Bone marrow (tissue), 2 donors: ENCODE results near the gene ZMPSTE24.

Source experiments
- DNase-seq, 2 donors: peaks; one replicate each; lab custom pipeline; 2025; lab: John Stamatoyannopoulos, UW

The ZMPSTE24 gene

GRCh38 chr1:40264354-40264781, 6.3 kb downstream of the ZMPSTE24 start:
- DNase-seq, result no peak

DNA sequence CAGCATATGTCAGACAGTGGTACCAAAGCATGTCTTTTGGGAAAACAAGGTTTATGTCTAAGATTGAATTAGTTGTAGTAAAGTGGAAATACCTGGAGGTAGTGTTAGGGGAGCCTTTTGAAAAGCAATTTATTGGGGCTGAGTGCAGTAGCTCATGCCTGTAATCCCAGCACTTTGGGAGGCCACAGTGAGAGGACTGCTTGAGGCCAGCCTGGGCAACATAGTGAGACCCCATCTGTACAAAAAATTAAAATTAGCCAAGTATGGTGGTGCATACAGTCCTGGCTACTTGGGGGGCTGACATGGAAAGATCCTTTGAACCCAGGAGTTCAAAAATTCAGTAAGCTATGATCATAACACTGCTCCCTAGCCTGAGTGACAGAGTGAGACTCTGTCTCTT, 7.3 kb downstream of the ZMPSTE24 start:
- no peak for DNase-seq

- DNase-seq, result no peak
These were observed 7.9 kb downstream of the ZMPSTE24 start for GRCh38 chr1:40265919-40266318.

DNA sequence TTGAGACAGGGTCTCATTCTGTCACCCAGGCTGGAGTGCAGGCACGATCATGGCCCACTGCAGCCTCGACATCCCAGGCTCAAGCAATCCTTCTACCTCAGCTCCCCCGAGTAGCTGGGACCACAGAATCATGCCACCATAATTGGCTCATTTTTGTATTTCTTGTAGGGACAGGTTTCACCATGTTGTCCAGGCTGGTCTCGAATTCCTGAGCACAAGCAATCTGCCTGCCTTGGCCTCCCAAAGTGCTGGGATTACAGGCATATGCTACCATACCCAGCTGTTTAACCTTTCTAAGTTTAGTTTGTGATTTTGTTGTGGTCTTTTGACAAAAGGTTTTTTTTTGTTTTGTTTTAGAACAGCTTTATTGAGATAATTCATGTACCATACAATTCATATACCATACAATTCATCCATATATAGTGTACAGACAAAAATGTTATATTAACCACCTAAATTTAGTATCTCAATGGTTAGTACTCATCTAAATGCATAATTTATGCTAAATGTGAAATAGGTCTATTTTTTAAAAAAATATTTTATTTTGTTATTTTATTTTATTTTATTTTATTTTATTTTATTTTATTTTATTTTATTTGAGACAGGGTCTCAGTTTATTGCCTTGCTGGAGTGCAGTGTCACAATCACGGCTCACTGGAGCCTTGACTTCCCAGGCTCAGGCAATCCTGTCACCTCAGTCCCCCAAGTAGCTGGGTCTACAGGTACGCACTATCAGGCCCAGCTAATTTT, 8.9 kb downstream of the ZMPSTE24 start:
- no peak for DNase-seq

GRCh38 chr1:40267767-40268187, 9.7 kb downstream of the ZMPSTE24 start:
- no peak for DNase-seq

GRCh38 chr1:40268211-40268610, 10.2 kb downstream of the ZMPSTE24 start:
- DNase-seq, result no peak

GRCh38 chr1:40270152-40270834, 12.3 kb downstream of the ZMPSTE24 start:
- no peak for DNase-seq

- DNase-seq, result no peak
These were observed 14.7 kb downstream of the ZMPSTE24 start for GRCh38 chr1:40272653-40273213.

DNA sequence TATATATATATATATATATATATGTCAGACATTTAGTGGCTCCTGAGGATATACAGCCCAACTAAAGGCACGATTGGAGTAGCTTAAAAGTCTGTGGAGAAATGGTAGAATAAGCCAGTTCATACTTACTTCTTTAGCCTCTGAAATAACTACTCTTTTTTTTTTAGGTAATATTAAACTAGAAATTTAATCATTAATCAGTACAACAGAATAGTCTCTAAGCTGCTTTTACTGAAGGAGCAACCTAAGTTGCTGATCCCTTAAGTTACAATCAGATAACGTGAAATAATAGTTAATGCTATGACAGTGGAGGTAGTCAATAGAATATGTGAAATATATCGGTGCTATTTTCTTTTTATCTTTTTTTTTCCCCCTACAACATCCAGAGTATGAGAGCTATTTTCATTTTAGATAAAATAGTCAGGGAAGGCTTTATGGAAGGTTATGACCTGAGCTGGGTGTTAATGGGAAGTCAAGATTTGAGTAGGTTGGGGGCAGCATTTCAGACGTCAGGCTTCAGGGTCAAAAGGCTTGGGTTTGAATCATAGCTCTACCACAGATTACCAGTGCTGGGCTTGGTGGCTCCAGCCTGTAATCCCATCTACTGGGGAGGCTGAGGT, 15.6 kb downstream of the ZMPSTE24 start:
- no peak for DNase-seq

- DNase-seq, result no peak
These were observed 16.3 kb downstream of the ZMPSTE24 start for GRCh38 chr1:40274331-40274730.

- no peak for DNase-seq
These were observed 18.1 kb downstream of the ZMPSTE24 start for GRCh38 chr1:40276122-40276521.

GRCh38 chr1:40281853-40282252, 23.8 kb downstream of the ZMPSTE24 start:
- DNase-seq, result no peak

DNA sequence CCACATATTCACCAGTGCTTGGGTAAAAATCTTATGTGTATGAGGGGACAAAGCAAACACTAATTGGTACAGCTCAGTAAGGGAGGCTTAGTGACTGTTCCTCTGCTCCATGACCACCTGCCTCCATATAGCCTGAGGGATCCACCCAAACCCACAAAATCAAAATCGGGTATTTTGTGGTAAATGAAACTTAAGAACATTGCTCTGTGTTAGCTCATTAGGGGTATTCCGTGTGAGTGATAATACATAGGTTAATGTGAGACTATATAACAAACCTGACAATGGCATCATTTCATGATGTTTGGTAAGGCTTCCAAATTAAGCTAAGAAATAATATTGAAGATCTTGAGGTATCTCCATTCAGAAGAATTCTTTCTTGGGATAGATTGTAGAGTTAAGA, 33.3 kb downstream of the ZMPSTE24 start:
- no peak for DNase-seq

DNA sequence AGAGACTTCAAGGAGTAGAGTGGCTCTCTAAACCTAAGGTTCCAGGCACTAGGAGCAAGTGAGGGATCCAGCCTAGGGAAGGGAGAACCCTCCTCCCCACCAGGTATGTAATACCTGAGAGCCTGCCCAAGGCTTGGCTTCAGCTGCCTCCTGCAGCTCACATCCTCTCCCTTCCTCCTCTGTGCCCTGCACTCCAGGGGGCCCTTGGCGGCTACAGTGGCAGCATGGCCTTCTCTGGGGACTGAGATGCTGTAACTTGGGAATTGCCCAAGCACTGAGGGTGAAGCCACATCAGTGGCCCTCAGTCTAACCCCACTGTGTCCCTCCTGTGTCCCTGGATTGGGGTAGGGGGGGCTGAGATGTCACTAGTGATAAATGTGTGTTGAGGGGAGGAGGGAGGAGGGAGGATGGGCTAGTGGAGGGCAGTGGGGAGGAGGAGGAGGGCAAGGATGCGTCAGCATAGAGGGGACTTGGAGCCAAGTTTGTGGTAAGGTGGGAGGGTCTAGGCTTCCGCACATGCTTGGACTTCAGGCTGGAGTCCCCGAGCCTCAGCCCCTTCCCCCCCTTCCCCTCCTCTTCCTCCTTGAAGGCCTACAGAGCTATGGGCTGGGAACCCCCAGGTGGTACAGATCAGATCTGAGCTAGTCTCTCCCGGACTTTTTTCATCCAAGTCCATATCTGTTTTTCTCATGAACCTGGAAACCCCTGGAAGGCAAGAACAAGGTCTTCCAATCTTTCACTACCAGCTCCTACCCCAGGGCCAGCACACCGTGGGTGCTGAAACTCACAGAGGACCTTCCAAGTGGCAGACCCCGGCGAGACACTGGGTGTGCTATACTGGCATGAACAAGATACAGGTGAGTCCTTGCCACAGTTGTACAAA, 41.6 kb downstream of the ZMPSTE24 start:
- DNase-seq, result no peak

GRCh38 chr1:40300249-40300567, 42.2 kb downstream of the ZMPSTE24 start:
- no peak for DNase-seq

GRCh38 chr1:40300651-40301050, 42.6 kb downstream of the ZMPSTE24 start:
- no peak for DNase-seq

GRCh38 chr1:40301066-40301465, 43.0 kb downstream of the ZMPSTE24 start:
- no peak for DNase-seq

DNA sequence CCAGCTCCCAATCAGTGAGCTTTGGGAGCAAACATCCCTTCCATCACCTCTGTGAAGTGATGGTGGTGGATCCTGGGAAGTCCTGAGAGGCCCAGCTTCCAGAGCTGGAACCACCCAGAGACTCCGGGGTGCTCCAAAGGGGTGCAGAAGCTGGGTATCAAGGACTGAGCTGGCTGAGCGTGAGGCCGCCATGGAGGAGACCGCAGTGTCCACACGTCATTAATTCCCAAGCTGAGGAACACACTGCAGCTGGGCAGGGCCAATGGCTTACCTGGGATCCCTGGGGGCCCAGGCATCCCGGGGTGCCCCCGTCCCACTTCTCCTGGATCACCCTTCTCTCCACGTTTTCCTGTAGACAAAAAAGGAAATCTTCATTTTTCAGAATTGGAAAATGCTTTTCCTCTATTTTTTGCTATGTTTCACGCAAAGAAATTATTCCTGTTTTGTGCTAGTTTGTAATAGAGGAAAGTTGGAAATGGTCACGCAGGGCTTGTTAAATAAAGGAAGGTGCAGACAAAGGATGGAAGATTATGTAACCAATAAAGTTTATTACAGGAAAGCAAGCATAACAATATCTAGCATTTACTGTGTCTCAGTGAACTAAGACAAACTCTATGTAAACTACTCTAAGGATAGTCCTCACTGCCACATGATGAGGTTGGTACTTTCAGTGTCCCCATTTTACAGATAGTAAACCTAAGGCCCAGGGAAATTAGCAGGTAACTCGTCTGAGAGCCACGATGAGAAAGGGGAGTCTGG, 43.7 kb downstream of the ZMPSTE24 start:
- no peak for DNase-seq

DNA sequence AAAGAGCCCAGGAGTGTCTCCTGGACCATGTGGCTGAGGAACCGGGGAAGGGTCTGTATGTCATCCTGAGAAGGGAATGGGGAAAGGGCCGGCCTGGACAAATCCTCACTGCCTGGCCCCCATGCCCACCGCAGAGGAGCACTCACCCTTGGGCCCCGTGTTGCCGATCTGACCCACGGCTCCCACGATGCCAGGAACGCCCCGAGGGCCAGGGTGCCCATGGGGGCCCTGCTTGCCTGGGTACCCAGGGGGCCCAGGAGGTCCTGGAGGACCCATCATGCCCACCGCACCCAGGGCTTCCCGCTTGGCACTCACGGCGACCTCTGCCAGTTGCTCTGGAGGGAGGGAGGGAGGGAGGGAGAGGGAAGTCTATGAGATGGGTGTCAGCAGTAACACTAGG, 44.4 kb downstream of the ZMPSTE24 start:
- no peak for DNase-seq

GRCh38 chr1:40303051-40303771, 45.2 kb downstream of the ZMPSTE24 start:
- DNase-seq, result no peak

DNA sequence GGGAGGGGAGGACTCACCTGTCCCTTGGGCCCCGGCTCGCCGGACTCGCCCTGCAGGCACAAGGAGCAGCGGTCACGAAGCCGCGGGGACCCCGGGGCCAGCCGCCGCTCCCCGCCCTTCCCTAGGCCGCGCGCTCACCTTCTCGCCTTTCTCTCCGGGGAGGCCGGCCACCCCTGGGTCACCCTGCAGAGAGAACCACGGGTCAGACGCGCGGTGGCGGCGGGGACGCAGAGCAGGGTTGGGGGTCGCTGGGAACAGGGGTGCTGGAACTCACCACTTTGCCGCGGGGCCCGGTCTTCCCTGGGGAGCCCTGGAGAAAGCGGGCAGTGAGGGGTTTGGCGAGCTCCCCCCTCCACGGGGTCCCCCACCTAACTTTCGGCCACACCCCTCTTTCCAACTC, 45.8 kb downstream of the ZMPSTE24 start:
- no peak for DNase-seq
